Right renal pelvis (tissue), 4 donors: ENCODE measurements around the gene PARP3. TPM values are rescaled to one million over a fixed set of nuclear protein-coding genes. Genes with fewer than 3 reads are reported as not detected.

Source experiments
- polyA plus RNA-seq, 4 donors: library from polyadenylated mRNA; unstranded; fragments of 120-200 nt; gene quantifications; one replicate each; pipeline ENCODE4 v1.2.1, GENCODE V29; 2013; ENCODE audit not compliant: insufficient read length in 4 of 4

Gene PARP3
- polyA plus RNA-seq, 4 donors = 16.0 to 19.6 (median 17.2) TPM

Other genes with a start within 250 kb of the PARP3 start
- under 1 TPM; 0.46 to 0.69 (median 0.62) TPM for gene GRM2, start 235.3 kb upstream of the PARP3 start, polyA plus RNA-seq
- gene IQCF6, start 163.1 kb upstream of the PARP3 start, polyA plus RNA-seq = not detected
- gene IQCF2, start 80.7 kb upstream of the PARP3 start, polyA plus RNA-seq = not detected
- gene IQCF5, start 66.8 kb upstream of the PARP3 start, polyA plus RNA-seq = not detected
- not detected for gene IQCF1, start 39.0 kb upstream of the PARP3 start, polyA plus RNA-seq
- gene RRP9, start 459 bp upstream of the PARP3 start, polyA plus RNA-seq = 10 to 100 TPM; 17.6 to 22.6 (median 19.9) TPM
- gene GPR62, start 13.0 kb downstream of the PARP3 start, polyA plus RNA-seq = under 1 TPM; 0.30 to 0.68 (median 0.40) TPM
- 10 to 100 TPM; 53.6 to 68.2 (median 56.2) TPM for gene PCBP4, start 25.1 kb downstream of the PARP3 start, polyA plus RNA-seq
- gene ABHD14B, start 31.7 kb downstream of the PARP3 start, polyA plus RNA-seq = 10 to 100 TPM; 80.5 to 95.6 (median 90.7) TPM
- 10 to 100 TPM; 24.1 to 34.7 (median 26.9) TPM for gene ABHD14A, start 32.7 kb downstream of the PARP3 start, polyA plus RNA-seq
- 100 to 1,000 TPM; 102 to 142 (median 115) TPM for gene ACY1, start 41.2 kb downstream of the PARP3 start, polyA plus RNA-seq
- 1,000 to 10,000 TPM; 1,532 to 1,899 (median 1,617) TPM for gene RPL29, start 53.5 kb downstream of the PARP3 start, polyA plus RNA-seq
- gene DUSP7, start 114.2 kb downstream of the PARP3 start, polyA plus RNA-seq = 10 to 100 TPM; 16.7 to 20.0 (median 18.4) TPM
- gene POC1A, start 212.1 kb downstream of the PARP3 start, polyA plus RNA-seq = 1 to 10 TPM; 7.1 to 8.6 (median 7.9) TPM